Loucy (cell line): ENCODE measurements around the gene PDCD4.
A peak's percentile ranks its signal among the peaks of the same experiment; 100 is the strongest.

Source experiments
- H2AFZ ChIP-seq: fragments of 200-600 bp; sonication (generic); 2 replicates; pipeline ENCODE4 v1.6.0; 2016; ENCODE audit warnings: antibody characterized with exemption, mild to moderate bottlenecking, low read length, moderate library complexity
- H3F3A ChIP-seq: fragments of 200-600 bp; 2 replicates; pipeline ENCODE4 v1.6.0; 2016; ENCODE audit warnings: antibody characterized with exemption, low read depth, mild to moderate bottlenecking
- H3K27me3 ChIP-seq: fragments of 200-600 bp; sonication (generic); 2 replicates; pipeline ENCODE4 v1.6.1; 2014; ENCODE audit warnings: low read length, mild to moderate bottlenecking; ENCODE audit not compliant: insufficient read depth, poor library complexity, severe bottlenecking
- H3K36me3 ChIP-seq: fragments of 200-600 bp; sonication (generic); 2 replicates; pipeline ENCODE4 v1.6.1; 2016; ENCODE audit warnings: low read length; ENCODE audit not compliant: insufficient read depth
- H3K4me1 ChIP-seq: fragments of 200-600 bp; sonication (generic); 2 replicates; pipeline ENCODE4 v1.5.1; 2014; ENCODE audit warnings: low read length, mild to moderate bottlenecking; ENCODE audit not compliant: insufficient read depth, poor library complexity, severe bottlenecking
- H3K4me2 ChIP-seq: fragments of 200-600 bp; sonication (generic); 2 replicates; pipeline ENCODE4 v1.6.0; 2014; ENCODE audit warnings: antibody characterized with exemption, low read length, low read depth, mild to moderate bottlenecking; ENCODE audit not compliant: poor library complexity, severe bottlenecking
- H3K4me3 ChIP-seq: fragments of 200-600 bp; sonication (generic); 2 replicates; pipeline ENCODE4 v1.5.1; 2014; ENCODE audit warnings: low read length, mild to moderate bottlenecking, mixed read lengths; ENCODE audit not compliant: poor library complexity, severe bottlenecking
- H3K79me2 ChIP-seq: fragments of 200-600 bp; sonication (generic); 2 replicates; pipeline ENCODE4 v1.6.1; 2014; ENCODE audit warnings: low read length; ENCODE audit not compliant: insufficient read depth
- H3K9ac ChIP-seq: fragments of 200-600 bp; sonication (generic); 2 replicates; pipeline ENCODE4 v1.6.0; 2014; ENCODE audit warnings: mild to moderate bottlenecking, low read depth, low read length, moderate library complexity; ENCODE audit not compliant: poor library complexity, severe bottlenecking
- H3K9me2 ChIP-seq: fragments of 200-600 bp; sonication (generic); replicated peaks from 2 replicates; pipeline ENCODE4 v1.6.1; 2016; ENCODE audit warnings: low read depth, low read length, mixed read lengths
- H3K9me3 ChIP-seq: fragments of 200-600 bp; sonication (generic); 2 replicates; pipeline ENCODE4 v1.6.1; 2014; ENCODE audit warnings: mild to moderate bottlenecking, antibody characterized with exemption, low read length, low read depth; ENCODE audit not compliant: insufficient read depth
- H4K20me1 ChIP-seq: fragments of 200-600 bp; sonication (generic); 2 replicates; pipeline ENCODE4 v1.6.0; 2014; ENCODE audit warnings: antibody characterized with exemption, low read length, mild to moderate bottlenecking; ENCODE audit not compliant: insufficient read depth, poor library complexity, severe bottlenecking
- CTCF ChIP-seq: fragments of 200-600 bp; sonication (generic); conservative IDR thresholded peaks from 2 replicates; pipeline ENCODE4 v1.5.1; 2014; ENCODE audit warnings: mild to moderate bottlenecking, antibody characterized with exemption, low read length
- EZH2phosphoT487 ChIP-seq: fragments of 200-600 bp; IDR thresholded peaks from 2 replicates; pipeline ENCODE4 v1.6.1; 2018; ENCODE audit warnings: antibody characterized with exemption, mild to moderate bottlenecking, moderate library complexity, borderline replicate concordance

PDCD4 gene

GRCh38 chr10:110860576-110861241 is 11.0 kb upstream of the PDCD4 start:
- Histone ChIP-seq H3K4me2 (peak overlapping the region; percentile 78), H3K36me3 (no peaks in the 10 kb centered on the region), H3K9ac (peak overlapping the region; percentile 71), H3F3A (peaks cover 15% of the 10 kb centered on the region), H2AFZ (peak overlapping the region; percentile 74), H3K9me3 (no peaks in the 10 kb centered on the region), H4K20me1 (no peaks in the 10 kb centered on the region), H3K79me2 (no peaks in the 10 kb centered on the region), H3K4me3 (peak overlapping the region; percentile 24), H3K9me2 (no peaks in the 10 kb centered on the region), H3K27me3 (no peaks in the 10 kb centered on the region), H3K4me1 (peaks cover 81% of the 10 kb centered on the region)
- TF ChIP-seq EZH2phosphoT487 (no peak), CTCF (no peak)

GRCh38 chr10:110861476-110861875 is 10.3 kb upstream of the PDCD4 start:
- Histone ChIP-seq H3F3A (peaks cover 15% of the 10 kb centered on the region), H3K4me1 (peaks cover 85% of the 10 kb centered on the region), H2AFZ (peak overlapping the region; percentile 74; the same call in 1 of the 2 replicates), H4K20me1 (no peaks in the 10 kb centered on the region), H3K9ac (peak overlapping the region; percentile 71), H3K4me2 (no peak overlapping the region), H3K4me3 (no peak overlapping the region), H3K9me2 (no peaks in the 10 kb centered on the region), H3K79me2 (no peaks in the 10 kb centered on the region), H3K36me3 (no peaks in the 10 kb centered on the region), H3K27me3 (no peaks in the 10 kb centered on the region), H3K9me3 (no peaks in the 10 kb centered on the region)
- no peak for TF ChIP-seq CTCF
- TF ChIP-seq EZH2phosphoT487, result no peak

GRCh38 chr10:110861930-110862649 is 9.6 kb upstream of the PDCD4 start:
- Histone ChIP-seq H3K4me2 (no peak overlapping the region), H3K27me3 (no peaks in the 10 kb centered on the region), H3K9me3 (no peaks in the 10 kb centered on the region), H3F3A (peaks cover 15% of the 10 kb centered on the region), H3K4me1 (peaks cover 91% of the 10 kb centered on the region), H3K36me3 (no peaks in the 10 kb centered on the region), H3K9me2 (no peaks in the 10 kb centered on the region), H3K4me3 (no peak overlapping the region), H2AFZ (no peak overlapping the region), H4K20me1 (no peaks in the 10 kb centered on the region), H3K79me2 (no peaks in the 10 kb centered on the region), H3K9ac (no peak overlapping the region)
- no peak for TF ChIP-seq CTCF
- no peak for TF ChIP-seq EZH2phosphoT487
